ENCODE data around the gene PRKD3.
"Not testable (repeated sequence)": the region's sequence is repeated elsewhere in the genome, so short reads cannot be mapped to it uniquely, and the experiment has no call there.

PRKD3 gene

GRCh38 chr2:37306024-37306423 is 18.6 kb downstream of the PRKD3 start:
- peaks cover 35% of the 10 kb centered on the region for H3K36me3 Mint-ChIP-seq (ENCODE audit: low read depth)
- no peak for DNase-seq
- no peaks in the 10 kb centered on the region for H3K27me3 Mint-ChIP-seq
- peaks cover 61% of the 10 kb centered on the region for H3K4me1 Mint-ChIP-seq (ENCODE audit: low read depth)
- no peaks in the 10 kb centered on the region for H3K9me3 Mint-ChIP-seq
- no peak overlapping the region for H3K4me3 Mint-ChIP-seq
- H3K27ac Mint-ChIP-seq = no peak overlapping the region

- peaks cover 61% of the 10 kb centered on the region for H3K4me1 Mint-ChIP-seq (ENCODE audit: low read depth)
- H3K27ac Mint-ChIP-seq = no peak overlapping the region
- no peak for DNase-seq
- no peaks in the 10 kb centered on the region for H3K27me3 Mint-ChIP-seq
- H3K9me3 Mint-ChIP-seq = no peaks in the 10 kb centered on the region
- H3K4me3 Mint-ChIP-seq = no peak overlapping the region
- peaks cover 37% of the 10 kb centered on the region for H3K36me3 Mint-ChIP-seq (ENCODE audit: low read depth)
These were observed 21.9 kb downstream of the PRKD3 start for GRCh38 chr2:37302701-37303252.

GRCh38 chr2:37301408-37301807 is 23.2 kb downstream of the PRKD3 start:
- H3K4me1 Mint-ChIP-seq (ENCODE audit: low read depth) = peaks cover 53% of the 10 kb centered on the region
- no peaks in the 10 kb centered on the region for H3K9me3 Mint-ChIP-seq
- H3K36me3 Mint-ChIP-seq (ENCODE audit: low read depth) = peaks cover 37% of the 10 kb centered on the region
- no peaks in the 10 kb centered on the region for H3K27me3 Mint-ChIP-seq
- H3K4me3 Mint-ChIP-seq = no peak overlapping the region
- no peak for DNase-seq
- no peak overlapping the region for H3K27ac Mint-ChIP-seq

GRCh38 chr2:37300578-37300977 is 24.1 kb downstream of the PRKD3 start:
- H3K9me3 Mint-ChIP-seq = no peaks in the 10 kb centered on the region
- H3K36me3 Mint-ChIP-seq (ENCODE audit: low read depth) = peaks cover 37% of the 10 kb centered on the region
- DNase-seq = no peak
- H3K4me1 Mint-ChIP-seq (ENCODE audit: low read depth) = peaks cover 49% of the 10 kb centered on the region
- no peak overlapping the region for H3K27ac Mint-ChIP-seq
- no peaks in the 10 kb centered on the region for H3K27me3 Mint-ChIP-seq
- no peak overlapping the region for H3K4me3 Mint-ChIP-seq

GRCh38 chr2:37300146-37300545 is 24.5 kb downstream of the PRKD3 start:
- Mint-ChIP-seq H3K36me3 (ENCODE audit: low read depth) (peaks cover 41% of the 10 kb centered on the region), H3K27ac (no peak overlapping the region), H3K4me1 (ENCODE audit: low read depth) (peaks cover 49% of the 10 kb centered on the region), H3K9me3 (no peaks in the 10 kb centered on the region), H3K27me3 (no peaks in the 10 kb centered on the region), H3K4me3 (no peak overlapping the region)
- DNase-seq = no peak

GRCh38 chr2:37297632-37298031 is 27.0 kb downstream of the PRKD3 start:
- DNase-seq = no peak
- Mint-ChIP-seq H3K36me3 (ENCODE audit: low read depth) (peaks cover 33% of the 10 kb centered on the region), H3K27me3 (no peaks in the 10 kb centered on the region), H3K4me3 (no peak overlapping the region), H3K27ac (no peak overlapping the region), H3K4me1 (ENCODE audit: low read depth) (peaks cover 38% of the 10 kb centered on the region), H3K9me3 (no peaks in the 10 kb centered on the region)

- Mint-ChIP-seq H3K36me3 (ENCODE audit: low read depth) (peaks cover 45% of the 10 kb centered on the region), H3K4me1 (ENCODE audit: low read depth) (peaks cover 29% of the 10 kb centered on the region), H3K27me3 (no peaks in the 10 kb centered on the region), H3K27ac (no peak overlapping the region), H3K4me3 (no peak overlapping the region), H3K9me3 (no peaks in the 10 kb centered on the region)
- no peak for DNase-seq
These were observed 29.1 kb downstream of the PRKD3 start for GRCh38 chr2:37295469-37296073.

GRCh38 chr2:37294858-37295257 is 29.8 kb downstream of the PRKD3 start:
- DNase-seq, H3K27me3 Mint-ChIP-seq, H3K27ac Mint-ChIP-seq, H3K9me3 Mint-ChIP-seq, H3K4me3 Mint-ChIP-seq: not testable (repeated sequence)
- peaks cover 48% of the 10 kb centered on the region for H3K36me3 Mint-ChIP-seq (ENCODE audit: low read depth)
- peaks cover 24% of the 10 kb centered on the region for H3K4me1 Mint-ChIP-seq (ENCODE audit: low read depth)

GRCh38 chr2:37291680-37292079 is 33.0 kb downstream of the PRKD3 start:
- H3K36me3 Mint-ChIP-seq (ENCODE audit: low read depth) = peaks cover 56% of the 10 kb centered on the region
- H3K27ac Mint-ChIP-seq = no peak overlapping the region
- no peak overlapping the region for H3K4me3 Mint-ChIP-seq
- no peak for DNase-seq
- H3K9me3 Mint-ChIP-seq = no peaks in the 10 kb centered on the region
- peaks cover 11% of the 10 kb centered on the region for H3K4me1 Mint-ChIP-seq (ENCODE audit: low read depth)
- no peaks in the 10 kb centered on the region for H3K27me3 Mint-ChIP-seq

- Mint-ChIP-seq H3K9me3 (no peaks in the 10 kb centered on the region), H3K27me3 (no peaks in the 10 kb centered on the region), H3K4me3 (no peak overlapping the region), H3K4me1 (ENCODE audit: low read depth) (peaks cover 3% of the 10 kb centered on the region), H3K36me3 (ENCODE audit: low read depth) (peaks cover 71% of the 10 kb centered on the region), H3K27ac (no peak overlapping the region)
- no peak for DNase-seq
These were observed 36.7 kb downstream of the PRKD3 start for GRCh38 chr2:37287966-37288365.

- H3K4me1 Mint-ChIP-seq (ENCODE audit: low read depth) = peaks cover 5% of the 10 kb centered on the region
- no peak for DNase-seq
- peaks cover 75% of the 10 kb centered on the region for H3K36me3 Mint-ChIP-seq (ENCODE audit: low read depth)
These were observed 40.3 kb downstream of the PRKD3 start for GRCh38 chr2:37284381-37284780.

GRCh38 chr2:37283207-37283606 is 41.4 kb downstream of the PRKD3 start:
- peaks cover 9% of the 10 kb centered on the region for H3K4me1 Mint-ChIP-seq (ENCODE audit: low read depth)
- no peaks in the 10 kb centered on the region for H3K9me3 Mint-ChIP-seq
- peaks cover 70% of the 10 kb centered on the region for H3K36me3 Mint-ChIP-seq (ENCODE audit: low read depth)
- H3K27me3 Mint-ChIP-seq = no peaks in the 10 kb centered on the region
- no peak for DNase-seq
- H3K4me3 Mint-ChIP-seq = no peak overlapping the region
- no peak overlapping the region for H3K27ac Mint-ChIP-seq

More at GRCh38 chr2:37284381-37284780, 40.3 kb downstream of the PRKD3 start:
- Mint-ChIP-seq H3K4me3 (no peak overlapping the region), H3K27ac (no peak overlapping the region), H3K9me3 (no peaks in the 10 kb centered on the region), H3K27me3 (no peaks in the 10 kb centered on the region)

GRCh38 chr2:37282746-37283145 is 41.9 kb downstream of the PRKD3 start:
- Mint-ChIP-seq H3K4me1 (ENCODE audit: low read depth) (peaks cover 7% of the 10 kb centered on the region), H3K27ac (no peak overlapping the region)
- DNase-seq = no peak

GRCh38 chr2:37281916-37282315 is 42.7 kb downstream of the PRKD3 start:
- DNase-seq = no peak
- Mint-ChIP-seq H3K27me3 (no peaks in the 10 kb centered on the region), H3K4me1 (ENCODE audit: low read depth) (peaks cover 7% of the 10 kb centered on the region)

More at GRCh38 chr2:37282746-37283145, 41.9 kb downstream of the PRKD3 start:
- no peak overlapping the region for H3K4me3 Mint-ChIP-seq
- peaks cover 70% of the 10 kb centered on the region for H3K36me3 Mint-ChIP-seq (ENCODE audit: low read depth)
- no peaks in the 10 kb centered on the region for H3K27me3 Mint-ChIP-seq
- H3K9me3 Mint-ChIP-seq = no peaks in the 10 kb centered on the region

GRCh38 chr2:37276291-37276690 is 48.3 kb downstream of the PRKD3 start:
- Mint-ChIP-seq H3K4me1 (ENCODE audit: low read depth) (peaks cover 7% of the 10 kb centered on the region), H3K27me3 (no peaks in the 10 kb centered on the region), H3K9me3 (no peaks in the 10 kb centered on the region), H3K4me3 (no peak overlapping the region), H3K36me3 (ENCODE audit: low read depth) (peaks cover 80% of the 10 kb centered on the region), H3K27ac (no peak overlapping the region)
- no peak for DNase-seq

More at GRCh38 chr2:37281916-37282315, 42.7 kb downstream of the PRKD3 start:
- Mint-ChIP-seq H3K9me3 (no peaks in the 10 kb centered on the region), H3K36me3 (ENCODE audit: low read depth) (peaks cover 72% of the 10 kb centered on the region), H3K27ac (no peak overlapping the region), H3K4me3 (no peak overlapping the region)
